K562 (cell line): ENCODE results near the gene RHOF. TPM values are rescaled to one million over a fixed set of nuclear protein-coding genes. Genes with fewer than 3 reads are reported as not detected.

Source experiments
- C11orf30 ChIP-seq: fragments of 450-650 bp; IDR thresholded peaks from 2 replicates; pipeline ENCODE4 v1.6.1; 2016; ENCODE audit warnings: low read depth, mild to moderate bottlenecking
- ELK1 ChIP-seq: sonication (generic); formaldehyde crosslinking; IDR thresholded peaks from 2 replicates; pipeline ENCODE4 v1.8.1; 2022; ENCODE audit warnings: missing genetic modification reagents
- IRF2 ChIP-seq: sonication (generic); formaldehyde crosslinking; IDR thresholded peaks from 2 replicates; pipeline ENCODE4 v1.8.1; 2022; ENCODE audit warnings: mild to moderate bottlenecking, missing genetic modification reagents
- KAT2B ChIP-seq: IDR thresholded peaks from one replicate; pipeline ENCODE4 v1.6.1; 2012; ENCODE audit warnings: low read depth, mild to moderate bottlenecking, control low read depth, inconsistent platforms, low read length, moderate library complexity
- NFYB ChIP-seq: IDR thresholded peaks from 2 replicates; pipeline ENCODE4 v1.6.1; 2011; ENCODE audit warnings: mild to moderate bottlenecking, moderate library complexity; ENCODE audit not compliant: insufficient read length; ENCODE audit errors: extremely low read depth
- SAFB ChIP-seq: fragments of 200-400 bp; formaldehyde crosslinking; IDR thresholded peaks from 2 replicates; pipeline ENCODE4 v1.6.1; 2017; ENCODE audit warnings: low read depth, low read length, borderline replicate concordance
- SFPQ ChIP-seq: fragments of 200-400 bp; formaldehyde crosslinking; IDR thresholded peaks from 2 replicates; pipeline ENCODE4 v1.6.1; 2017; ENCODE audit warnings: mild to moderate bottlenecking, low read depth, low read length, moderate library complexity
- SOX6 ChIP-seq: fragments of 450-650 bp; IDR thresholded peaks from 2 replicates; pipeline ENCODE4 v1.6.1; 2014; ENCODE audit warnings: mild to moderate bottlenecking
- STAT5B ChIP-seq: fragments of 250-450 bp; sonication (Bioruptor Pico); IDR thresholded peaks from 2 replicates; pipeline ENCODE4 v1.8.0; 2021; ENCODE audit warnings: mild to moderate bottlenecking, inconsistent platforms
- ZBTB12 ChIP-seq: fragments of 250-450 bp; sonication (Bioruptor Pico); IDR thresholded peaks from 2 replicates; pipeline ENCODE4 v1.4.0; 2020
- ZBTB2 ChIP-seq: fragments of 450-650 bp; IDR thresholded peaks from 2 replicates; pipeline ENCODE4 v1.6.1; 2016; ENCODE audit warnings: antibody characterized with exemption
- ZKSCAN8 ChIP-seq: fragments of 200-800 bp; sonication (Bioruptor generic); IDR thresholded peaks from 2 replicates; pipeline ENCODE4 v1.6.1; 2016; ENCODE audit warnings: missing genetic modification characterization, missing compliant biosample characterization
- ZNF143 ChIP-seq: sonication (generic); formaldehyde crosslinking; IDR thresholded peaks from 2 replicates; pipeline ENCODE4 v1.9.0; 2022; ENCODE audit warnings: mild to moderate bottlenecking, missing genetic modification reagents
- ZNF431 ChIP-seq: sonication (generic); formaldehyde crosslinking; IDR thresholded peaks from 2 replicates; pipeline ENCODE4 v1.8.0; 2022; ENCODE audit warnings: mild to moderate bottlenecking, missing genetic modification reagents
- ZNF76 ChIP-seq: fragments of 250-450 bp; sonication (Bioruptor Pico); IDR thresholded peaks from 2 replicates; pipeline ENCODE4 v1.4.0; 2020; ENCODE audit warnings: mild to moderate bottlenecking, moderate library complexity, borderline replicate concordance
- ZNF764 ChIP-seq: fragments of 250-450 bp; sonication (Bioruptor Pico); IDR thresholded peaks from 2 replicates; pipeline ENCODE4 v1.4.0; 2020; ENCODE audit warnings: low read depth, mild to moderate bottlenecking, moderate library complexity
- polyA plus RNA-seq, 8 experiments: library from polyadenylated mRNA; depleted of rRNA in 4 of 8; stranded (reverse) in 5 of 8; unstranded in 3 of 8; fragments of >200 nt; fragmentation: Nextera tagmentation in 2 of 8; fragmentation: Illumina TruSeq in 1 of 8; extraction: Ambion mirVana in 2 of 8; extraction: Trizol in 1 of 8; gene quantifications; 2 replicates each; pipeline versions ENCODE4 v1.2.1 to v1.2.3, GENCODE V29; 2011 to 2014; ENCODE audit warnings: inconsistent platforms in 1 of 8, missing spikeins in 1 of 8
- total RNA-seq, 7 experiments: library from RNA; depleted of rRNA in 6 of 7; stranded (reverse); fragments of >200 nt in 6 of 7; fragmentation: Illumina TruSeq in 2 of 7; extraction: Trizol in 2 of 7; gene quantifications; 2 replicates each; pipeline versions ENCODE4 v1.2.1 to v1.2.3, GENCODE V29; 2011 to 2021; ENCODE audit warnings: low replicate concordance in 1 of 7
- TF ChIP-seq, protein P1 (sequence below): sonication (generic); formaldehyde crosslinking; IDR thresholded peaks from 2 replicates; pipeline ENCODE4 v1.8.0; 2022; ENCODE audit warnings: mild to moderate bottlenecking, low read depth, missing genetic modification reagents
- TF ChIP-seq, protein P2 (sequence below), 2 experiments: IDR thresholded peaks; 2 replicates each; pipeline ENCODE4 v1.6.1; 2011; ENCODE audit warnings: borderline replicate concordance in 1 of 2, control low read depth in 1 of 2, low read depth in 1 of 2, low read length in 1 of 2, mild to moderate bottlenecking in 1 of 2, mixed read lengths in 1 of 2, moderate library complexity in 1 of 2; ENCODE audit not compliant: insufficient read depth in 1 of 2, insufficient read length in 1 of 2, poor library complexity in 1 of 2, severe bottlenecking in 1 of 2; ENCODE audit errors: extremely low read depth in 1 of 2

The RHOF gene
- total and polyA plus RNA-seq, 9 of the 15 experiments (the other 6 are each of a cell fraction or from before 2014, with no cell fraction given), result 0.13 to 10.1 (median 4.0) TPM

- no peak for TF ChIP-seq ZBTB12 (CRISPR knock-in tag)
- peak; percentile 38; the same call in 1 of the 2 replicates for TF ChIP-seq ZBTB2
- TF ChIP-seq IRF2 (CRISPR knock-in tag), result no peak
- no peak for TF ChIP-seq ZNF431 (CRISPR knock-in tag)
- no peak for TF ChIP-seq STAT5B (CRISPR knock-in tag)
- no peak for TF ChIP-seq KAT2B
- TF ChIP-seq ELK1 (CRISPR knock-in tag), result no peak
- TF ChIP-seq ZNF143, result no peak
- no peak for TF ChIP-seq ZNF764 (CRISPR knock-in tag)
- no peak for TF ChIP-seq SOX6
- TF ChIP-seq, protein P1, sequence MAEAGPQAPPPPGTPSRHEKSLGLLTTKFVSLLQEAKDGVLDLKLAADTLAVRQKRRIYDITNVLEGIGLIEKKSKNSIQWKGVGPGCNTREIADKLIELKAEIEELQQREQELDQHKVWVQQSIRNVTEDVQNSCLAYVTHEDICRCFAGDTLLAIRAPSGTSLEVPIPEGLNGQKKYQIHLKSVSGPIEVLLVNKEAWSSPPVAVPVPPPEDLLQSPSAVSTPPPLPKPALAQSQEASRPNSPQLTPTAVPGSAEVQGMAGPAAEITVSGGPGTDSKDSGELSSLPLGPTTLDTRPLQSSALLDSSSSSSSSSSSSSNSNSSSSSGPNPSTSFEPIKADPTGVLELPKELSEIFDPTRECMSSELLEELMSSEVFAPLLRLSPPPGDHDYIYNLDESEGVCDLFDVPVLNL (CRISPR knock-in tag), result peak; percentile 37; the same call in 1 of the 2 replicates
- no peak for TF ChIP-seq ZNF76 (CRISPR knock-in tag)
- TF ChIP-seq NFYB, result no peak
- TF ChIP-seq C11orf30, result peak; percentile 77; the same call in 1 of the 2 replicates
- TF ChIP-seq, protein P2, sequence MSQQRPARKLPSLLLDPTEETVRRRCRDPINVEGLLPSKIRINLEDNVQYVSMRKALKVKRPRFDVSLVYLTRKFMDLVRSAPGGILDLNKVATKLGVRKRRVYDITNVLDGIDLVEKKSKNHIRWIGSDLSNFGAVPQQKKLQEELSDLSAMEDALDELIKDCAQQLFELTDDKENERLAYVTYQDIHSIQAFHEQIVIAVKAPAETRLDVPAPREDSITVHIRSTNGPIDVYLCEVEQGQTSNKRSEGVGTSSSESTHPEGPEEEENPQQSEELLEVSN (IDR thresholded peaks at IDR 0.05; ENCODE audit: borderline replicate concordance in 1 of 2, extremely low read depth in 1 of 2, insufficient read depth in 1 of 2, insufficient read length in 1 of 2, low read depth in 1 of 2, low read length in 1 of 2, poor library complexity in 1 of 2, severe bottlenecking in 1 of 2), result no peak
- TF ChIP-seq ZKSCAN8, result 0 out of 2 replicates have a peak, but pooled peaks have one; percentile 18
- TF ChIP-seq SAFB, result no peak
- TF ChIP-seq SFPQ, result no peak
Measured at GRCh38 chr12:121795034-121795968, 1.8 kb upstream of the RHOF start (continued).
